Endothelial cell of umbilical vein (primary cell): ENCODE data around the gene LILRA5.

Experiments used
- CTCF ChIP-seq, 2 donors: IDR thresholded peaks; 1 replicate in 1 of 2; 2 replicates in 1 of 2; pipeline ENCODE4 v1.5.1; 2011; ENCODE audit warnings: low read length in 2 of 2, mild to moderate bottlenecking in 2 of 2, moderate library complexity in 2 of 2, control low read depth in 1 of 2, inconsistent platforms in 1 of 2, low read depth in 1 of 2; ENCODE audit not compliant: insufficient read depth in 1 of 2; ENCODE audit errors: extremely low read depth in 1 of 2
- MYC ChIP-seq: IDR thresholded peaks from one replicate; pipeline ENCODE4 v1.6.1; 2011; ENCODE audit warnings: mild to moderate bottlenecking, low read depth, low read length
- POLR2AphosphoS5 ChIP-seq: IDR thresholded peaks from 2 replicates; pipeline ENCODE4 v1.6.1; 2012; ENCODE audit warnings: low read depth, mild to moderate bottlenecking, control low read depth, low read length, moderate library complexity; ENCODE audit not compliant: insufficient read depth

DNA sequence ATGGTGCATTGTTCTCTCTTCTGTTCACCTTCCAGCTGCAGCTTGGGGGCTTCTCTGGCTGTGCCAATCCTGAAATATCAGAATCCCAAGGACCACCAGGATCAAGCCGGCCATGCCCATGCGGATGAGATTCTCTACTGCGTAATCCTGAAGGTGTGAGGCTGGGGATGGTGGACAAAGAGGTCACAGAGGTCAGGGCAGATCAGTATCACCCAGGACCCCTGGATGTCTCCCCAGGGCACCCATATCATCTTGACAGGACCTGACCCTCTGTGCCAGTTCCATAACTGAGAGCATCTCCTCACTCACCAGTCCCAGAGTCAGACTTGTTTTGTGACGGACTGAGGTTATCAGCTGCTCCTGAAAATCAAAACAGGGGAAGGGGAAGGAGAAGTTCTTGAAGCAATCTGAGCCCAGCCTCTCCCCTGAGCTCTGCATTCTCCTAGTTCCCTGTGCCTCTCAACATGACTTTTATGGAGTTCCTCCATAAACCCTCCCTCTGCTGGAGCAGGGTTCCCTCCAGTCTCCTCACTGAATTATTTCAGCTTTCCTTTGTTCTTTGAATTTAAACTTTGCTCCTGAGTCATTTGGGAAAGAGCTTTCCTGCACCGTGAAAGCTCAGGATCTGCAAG, 5.5 kb downstream of the LILRA5 start:
- TF ChIP-seq MYC = no peak
- TF ChIP-seq CTCF (IDR thresholded peaks at IDR 0.05; ENCODE audit: extremely low read depth in 1 of 2, insufficient read depth in 1 of 2, low read depth in 1 of 2, low read length in 2 of 2) = no peak
- TF ChIP-seq POLR2AphosphoS5 = no peak
